Caco-2 (cell line): ENCODE measurements around the gene IGF2. TPM values are rescaled to one million over a fixed set of nuclear protein-coding genes. Genes with fewer than 3 reads are reported as not detected.

Source experiments
- Bru-seq: library from RNA; stranded (reverse); fragments of 400-500 nt; gene quantifications from one replicate; lab custom pipeline; 2021; lab: Mats Ljungman, UMichigan
- BruChase-seq, 2 experiments: library from RNA; stranded (reverse); fragments of 400-500 nt; gene quantifications; one replicate each; lab custom pipeline; 2021; lab: Mats Ljungman, UMichigan
- BruUV-seq: library from RNA; stranded (reverse); fragments of 400-500 nt; replicated peaks from 2 replicates; lab custom pipeline; 2021; lab: Mats Ljungman, UMichigan
- CTCF ChIA-PET: fragments of 300-600 bp; sonication (Branson Sonifier 250); formaldehyde crosslinking; loops from one replicate; lab custom pipeline; 2022; ENCODE audit warnings: antibody characterized with exemption; lab: Charles Lee
- POLR2A ChIA-PET: fragments of 300-600 bp; sonication (Branson Sonifier 250); formaldehyde crosslinking; loops from one replicate; lab custom pipeline; 2022; ENCODE audit warnings: antibody characterized with exemption; lab: Charles Lee
- DNase-seq, 2 experiments: peaks; one replicate each; pipeline versions ENCODE4 v3.0.0 to v3.0.0-alpha.2; 2020 to 2022
- H3K27me3 ChIP-seq: replicated peaks from 2 replicates; pipeline ENCODE4 v1.6.0; 2011; ENCODE audit warnings: low read length; ENCODE audit not compliant: control insufficient read depth, insufficient read depth
- H3K36me3 ChIP-seq: 2 replicates; pipeline ENCODE4 v1.5.1; 2011; ENCODE audit warnings: low read length; ENCODE audit not compliant: control insufficient read depth, insufficient read depth
- H3K4me1 ChIP-seq: fragments of 250-450 bp; sonication (Bioruptor Pico); 2 replicates; pipeline ENCODE4 v1.5.1; 2020; ENCODE audit warnings: mild to moderate bottlenecking
- H3K4me3 ChIP-seq: 2 replicates; pipeline ENCODE4 v1.5.1; 2011; ENCODE audit warnings: low read depth, mild to moderate bottlenecking, control low read depth, low read length
- H3K9me3 ChIP-seq: fragments of 250-450 bp; sonication (Bioruptor Pico); 2 replicates; pipeline ENCODE4 v1.5.1; 2020; ENCODE audit warnings: mild to moderate bottlenecking, moderate library complexity
- H3K27ac Mint-ChIP-seq: one replicate; pipeline ENCODE4 v1.8.0; 2022; ENCODE audit warnings: mixed read lengths; ENCODE audit not compliant: unreplicated experiment
- H3K27me3 Mint-ChIP-seq: one replicate; pipeline ENCODE4 v1.8.0; 2022; ENCODE audit warnings: mixed read lengths; ENCODE audit not compliant: insufficient read depth, unreplicated experiment
- H3K36me3 Mint-ChIP-seq: one replicate; pipeline ENCODE4 v1.8.0; 2022; ENCODE audit warnings: mild to moderate bottlenecking, mixed read lengths; ENCODE audit not compliant: insufficient read depth, unreplicated experiment
- H3K4me1 Mint-ChIP-seq: one replicate; pipeline ENCODE4 v1.8.0; 2022; ENCODE audit warnings: low read depth, mixed read lengths; ENCODE audit not compliant: unreplicated experiment
- H3K4me3 Mint-ChIP-seq: one replicate; pipeline ENCODE4 v1.8.0; 2022; ENCODE audit warnings: mild to moderate bottlenecking, moderate library complexity, mixed read lengths; ENCODE audit not compliant: unreplicated experiment
- H3K9me3 Mint-ChIP-seq: one replicate; pipeline ENCODE4 v1.8.0; 2022; ENCODE audit warnings: mixed read lengths; ENCODE audit not compliant: unreplicated experiment
- intact Hi-C: fragments of 100-400 bp; cut with micrococcal nuclease; formaldehyde crosslinking; loops from one replicate; pipeline ENCODE4 v1.10.0; 2022; ENCODE audit not compliant: unreplicated experiment
- long read RNA-seq: library from polyadenylated mRNA; stranded (forward); transcript quantifications from one replicate; pipeline ENCODE4 v2.0.0, GENCODE V29; 2022
- total RNA-seq: library from RNA; stranded (reverse); gene quantifications from 2 replicates; pipeline ENCODE4 v1.2.3, GENCODE V29; 2022
- TF ChIP-seq, protein P1 (sequence below), 2 experiments: fragments of 200-600 bp in 1 of 2; IDR thresholded peaks; 1 replicate in 1 of 2; 2 replicates in 1 of 2; pipeline versions ENCODE4 v1.5.1 to v1.8.0; 2011 to 2022; ENCODE audit warnings: antibody characterized with exemption in 1 of 2, control low read depth in 1 of 2, inconsistent platforms in 1 of 2, low read depth in 1 of 2, low read length in 1 of 2, mild to moderate bottlenecking in 1 of 2, moderate library complexity in 1 of 2; ENCODE audit not compliant: insufficient read depth in 1 of 2, severe bottlenecking in 1 of 2, unreplicated experiment in 1 of 2

Gene IGF2, protein sequence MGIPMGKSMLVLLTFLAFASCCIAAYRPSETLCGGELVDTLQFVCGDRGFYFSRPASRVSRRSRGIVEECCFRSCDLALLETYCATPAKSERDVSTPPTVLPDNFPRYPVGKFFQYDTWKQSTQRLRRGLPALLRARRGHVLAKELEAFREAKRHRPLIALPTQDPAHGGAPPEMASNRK
- 1,375 and 1,397 TPM in 2 replicates for total RNA-seq
- percentile 94 among the genes with signal in this experiment for Bru-seq, nascent RNA
- percentile 96 among the genes with signal in this experiment for BruChase-seq, experiment 1, labeled RNA remaining after a 2-hour chase
- BruChase-seq, experiment 2, labeled RNA remaining after a 6-hour chase, result percentile 99 among the genes with signal in this experiment
- long read RNA-seq, full-length matches to known transcripts, result 4 of 5 reads
- long read RNA-seq, partial matches to known transcripts, result 1 of 5 reads
- long read RNA-seq, other reads (novel, unspliced or antisense), result 0 of 5 reads

GRCh38 chr11:2139123-2139521, at the start of gene IGF2:
Gene IGF2, minus strand, starts transcription at chr11:2139389. Its CDS starts 3,866 bp downstream, at chr11:2135523.
- Histone ChIP-seq H3K27me3 (no peaks in the 10 kb centered on the region; the same call in none of the 2 replicates), H3K36me3 (no peaks in the 10 kb centered on the region), H3K4me3 (peak within 1 kb of the TSS; percentile 78), H3K9me3 (no peaks in the 10 kb centered on the region), H3K4me1 (peaks cover 21% of the 10 kb centered on the region)
- TF ChIP-seq, protein P1, sequence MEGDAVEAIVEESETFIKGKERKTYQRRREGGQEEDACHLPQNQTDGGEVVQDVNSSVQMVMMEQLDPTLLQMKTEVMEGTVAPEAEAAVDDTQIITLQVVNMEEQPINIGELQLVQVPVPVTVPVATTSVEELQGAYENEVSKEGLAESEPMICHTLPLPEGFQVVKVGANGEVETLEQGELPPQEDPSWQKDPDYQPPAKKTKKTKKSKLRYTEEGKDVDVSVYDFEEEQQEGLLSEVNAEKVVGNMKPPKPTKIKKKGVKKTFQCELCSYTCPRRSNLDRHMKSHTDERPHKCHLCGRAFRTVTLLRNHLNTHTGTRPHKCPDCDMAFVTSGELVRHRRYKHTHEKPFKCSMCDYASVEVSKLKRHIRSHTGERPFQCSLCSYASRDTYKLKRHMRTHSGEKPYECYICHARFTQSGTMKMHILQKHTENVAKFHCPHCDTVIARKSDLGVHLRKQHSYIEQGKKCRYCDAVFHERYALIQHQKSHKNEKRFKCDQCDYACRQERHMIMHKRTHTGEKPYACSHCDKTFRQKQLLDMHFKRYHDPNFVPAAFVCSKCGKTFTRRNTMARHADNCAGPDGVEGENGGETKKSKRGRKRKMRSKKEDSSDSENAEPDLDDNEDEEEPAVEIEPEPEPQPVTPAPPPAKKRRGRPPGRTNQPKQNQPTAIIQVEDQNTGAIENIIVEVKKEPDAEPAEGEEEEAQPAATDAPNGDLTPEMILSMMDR (IDR thresholded peaks at IDR 0.05; ENCODE audit: insufficient read depth in 1 of 2, low read depth in 1 of 2, low read length in 1 of 2, severe bottlenecking in 1 of 2, unreplicated experiment in 1 of 2), result peak in 1 of 2 experiments; percentile 18
- H3K9me3 Mint-ChIP-seq, result no peaks in the 10 kb centered on the region
- BruUV-seq, result no TSS peak
- peak within 1 kb of the TSS; percentile 84 for H3K4me3 Mint-ChIP-seq
- POLR2A ChIA-PET, result interaction anchor here (0.6 to 1.3 kb wide), 3 partner anchors 63 to 529 kb away, joined by 3 to 4 read pairs (median 3); no protein-coding TSS in a partner anchor
- peak in 1 of 2 experiments; percentile 79 for DNase-seq
- peak within 1 kb of the TSS; percentile 30 for H3K27ac Mint-ChIP-seq
- H3K27me3 Mint-ChIP-seq, result peaks cover 26% of the 10 kb centered on the region
- H3K4me1 Mint-ChIP-seq, result peaks cover 17% of the 10 kb centered on the region
- intact Hi-C loops, result no loop called here
- H3K36me3 Mint-ChIP-seq, result peaks cover 42% of the 10 kb centered on the region
- CTCF ChIA-PET, result interaction anchor here (0.7 to 2.9 kb wide), 4 partner anchors 12 to 486 kb away, joined by 3 to 28 read pairs (median 6); no protein-coding TSS in a partner anchor

DNA sequence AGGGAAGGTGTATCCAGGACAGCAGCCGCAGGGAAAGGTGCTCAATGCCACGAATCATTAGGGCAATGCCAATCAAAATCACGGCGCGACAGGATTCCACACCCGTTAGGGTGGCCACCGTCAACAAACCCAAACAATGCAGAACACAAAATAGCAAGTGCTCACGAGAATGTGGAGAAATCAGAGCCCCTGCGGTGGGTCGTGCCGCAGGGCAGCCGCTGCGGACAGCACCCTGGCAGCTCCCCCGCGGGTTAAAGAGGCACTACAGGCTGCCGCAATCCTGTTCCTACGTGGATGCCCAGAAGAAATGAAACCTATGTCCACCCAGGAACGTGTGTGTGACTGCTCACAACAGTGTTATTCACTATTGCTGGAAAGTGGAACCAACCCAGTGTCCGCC, 49.6 kb upstream of the IGF2 start:
- no peaks in the 10 kb centered on the region for H3K36me3 Mint-ChIP-seq
- BruUV-seq, result no TSS peak

DNA sequence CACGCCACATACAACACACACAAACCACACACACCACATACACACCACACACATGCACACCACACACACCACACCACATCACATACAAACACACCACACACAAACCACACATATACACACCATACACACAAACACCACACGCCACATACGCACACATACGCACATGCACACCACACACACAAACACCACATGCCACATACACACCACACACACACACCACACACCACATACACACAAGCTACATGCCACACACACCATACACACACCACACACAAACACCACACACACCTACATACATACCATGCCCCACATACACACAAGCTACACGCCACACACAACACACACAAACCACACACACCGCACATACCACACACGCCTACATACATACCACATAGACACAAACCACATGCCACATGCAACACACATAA, 48.1 kb upstream of the IGF2 start:
- Mint-ChIP-seq H3K4me1 (no peaks in the 10 kb centered on the region), H3K4me3 (no peak overlapping the region), H3K27me3 (no peaks in the 10 kb centered on the region), H3K27ac (no peak overlapping the region), H3K36me3 (no peaks in the 10 kb centered on the region), H3K9me3 (no peaks in the 10 kb centered on the region)
- CTCF ChIA-PET, result interaction anchor here (1.0 to 5.0 kb wide), 8 partner anchors 10 to 232 kb away, joined by 3 to 55 read pairs (median 6); no protein-coding TSS in a partner anchor
- no peak for DNase-seq
- Histone ChIP-seq H3K4me3 (no peak overlapping the region), H3K4me1 (peaks cover 10% of the 10 kb centered on the region; the same call in 1 of the 2 replicates), H3K9me3 (no peaks in the 10 kb centered on the region), H3K36me3 (no peaks in the 10 kb centered on the region), H3K27me3 (no peaks in the 10 kb centered on the region)
- no TSS peak for BruUV-seq
- intact Hi-C loops, result loop anchor here (2.0 kb wide), 1 partner anchor 112 kb away; no protein-coding TSS in a partner anchor
- POLR2A ChIA-PET, result no interaction called here
- TF ChIP-seq, protein P1 (IDR thresholded peaks at IDR 0.05; ENCODE audit: insufficient read depth in 1 of 2, low read depth in 1 of 2, low read length in 1 of 2, severe bottlenecking in 1 of 2, unreplicated experiment in 1 of 2), result no peak

More for the DNA sequence above, 49.6 kb upstream of the IGF2 start:
- ChIA-PET POLR2A (no interaction called here), CTCF (no interaction called here)
- Histone ChIP-seq H3K4me1 (peaks cover 10% of the 10 kb centered on the region; the same call in 1 of the 2 replicates), H3K36me3 (no peaks in the 10 kb centered on the region), H3K9me3 (no peaks in the 10 kb centered on the region), H3K4me3 (no peak overlapping the region), H3K27me3 (no peaks in the 10 kb centered on the region)
- no peak overlapping the region for H3K4me3 Mint-ChIP-seq
- intact Hi-C loops, result no loop called here
- no peaks in the 10 kb centered on the region for H3K27me3 Mint-ChIP-seq
- H3K9me3 Mint-ChIP-seq, result no peaks in the 10 kb centered on the region
- no peaks in the 10 kb centered on the region for H3K4me1 Mint-ChIP-seq
- no peak for DNase-seq
- H3K27ac Mint-ChIP-seq, result no peak overlapping the region
- TF ChIP-seq, protein P1 (IDR thresholded peaks at IDR 0.05; ENCODE audit: insufficient read depth in 1 of 2, low read depth in 1 of 2, low read length in 1 of 2, severe bottlenecking in 1 of 2, unreplicated experiment in 1 of 2), result no peak
